ENCODE results near the gene ZNF550. TPM values are rescaled to one million over a fixed set of nuclear protein-coding genes. Genes with fewer than 3 reads are reported as not detected.

Gene ZNF550
- total and polyA plus RNA-seq, 2 of the 13 experiments (the other 11 are each of a cell fraction or from before 2014, with no cell fraction given), result 8.6 to 9.1 TPM

GRCh38 chr19:57559008-57559403, 657 bp downstream of the ZNF550 start (continued):
- TF ChIP-seq FUBP1 (CRISPR knock-in tag; IDR thresholded peaks at IDR 0.05; ENCODE audit: borderline replicate concordance) (no peak), ZSCAN9 (CRISPR knock-in tag; IDR thresholded peaks at IDR 0.05; ENCODE audit: borderline replicate concordance) (no peak), ZNF619 (CRISPR knock-in tag; IDR thresholded peaks at IDR 0.05) (0 out of 2 replicates have a peak, but pooled peaks have one; percentile 5), U2AF1 (optimal IDR thresholded peaks at IDR 0.05; ENCODE audit: low read depth, low read length) (no peak), ARNT2 (CRISPR knock-in tag; IDR thresholded peaks at IDR 0.05; ENCODE audit: low read depth) (no peak), GFI1 (CRISPR knock-in tag; IDR thresholded peaks at IDR 0.05; ENCODE audit: borderline replicate concordance) (peak; percentile 43; the same call in 1 of the 2 replicates), ZNF703 (CRISPR knock-in tag; IDR thresholded peaks at IDR 0.05; ENCODE audit: borderline replicate concordance) (0 out of 2 replicates have a peak, but pooled peaks have one; percentile 59), ZFP37 (CRISPR knock-in tag; IDR thresholded peaks at IDR 0.05; ENCODE audit: borderline replicate concordance) (no peak), ZNF83 (CRISPR knock-in tag; IDR thresholded peaks at IDR 0.05; ENCODE audit: borderline replicate concordance) (no peak), EP300 (IDR thresholded peaks at IDR 0.05; ENCODE audit: low read depth in 2 of 2, low read length in 2 of 2) (no peak), EP300 (CRISPR knock-in tag; IDR thresholded peaks at IDR 0.05; ENCODE audit: borderline replicate concordance) (no peak), ZNF441 (CRISPR knock-in tag; IDR thresholded peaks at IDR 0.05; ENCODE audit: borderline replicate concordance) (no peak), RBM39 (IDR thresholded peaks at IDR 0.05; ENCODE audit: low read depth, low read length, poor library complexity, severe bottlenecking) (no peak), ZNF704 (CRISPR knock-in tag; IDR thresholded peaks at IDR 0.05; ENCODE audit: borderline replicate concordance) (no peak), ZNF281 (CRISPR knock-in tag; IDR thresholded peaks at IDR 0.05; ENCODE audit: borderline replicate concordance) (no peak), ZNF101 (CRISPR knock-in tag; IDR thresholded peaks at IDR 0.05; ENCODE audit: borderline replicate concordance, low read depth) (no peak), ZNF512 (CRISPR knock-in tag; IDR thresholded peaks at IDR 0.05) (no peak), SP5 (CRISPR knock-in tag; IDR thresholded peaks at IDR 0.05; ENCODE audit: borderline replicate concordance, low read depth) (no peak), ZBTB33 (CRISPR knock-in tag; IDR thresholded peaks at IDR 0.05) (no peak), ZSCAN22 (CRISPR knock-in tag; IDR thresholded peaks at IDR 0.05) (no peak), ZKSCAN1 (IDR thresholded peaks at IDR 0.05; ENCODE audit: low read length) (no peak)

Measured in HepG2 (cell line).